Measurements from ENCODE around the gene AFTPH. TPM values are rescaled to one million over a fixed set of nuclear protein-coding genes. Genes with fewer than 3 reads are reported as not detected.

AFTPH gene
- total RNA-seq, 2 experiments from 2014 or later: 25.3 to 27.3 TPM

- intact Hi-C loops (cut with micrococcal nuclease): no loop called here
- Mint-ChIP-seq H3K36me3 (ENCODE audit: low read depth) (no peaks in the 10 kb centered on the region), H3K4me3 (no peak overlapping the region), H3K27me3 (ENCODE audit: low read depth) (no peaks in the 10 kb centered on the region), H3K27ac (no peak overlapping the region), H3K9me3 (no peaks in the 10 kb centered on the region), H3K4me1 (ENCODE audit: low read depth) (no peaks in the 10 kb centered on the region)
- no peak for DNase-seq
- CTCF ChIA-PET: interaction anchor here (1.7 to 3.5 kb wide), 2 partner anchors 15 to 16 kb away, joined by 4 to 15 read pairs; no protein-coding TSS in a partner anchor
These were observed 21.3 kb upstream of the AFTPH start for GRCh38 chr2:64502860-64503259.

GRCh38 chr2:64504774-64505720 is 19.1 kb upstream of the AFTPH start:
- Mint-ChIP-seq H3K27me3 (ENCODE audit: low read depth) (no peaks in the 10 kb centered on the region), H3K4me1 (ENCODE audit: low read depth) (no peaks in the 10 kb centered on the region), H3K4me3 (no peak overlapping the region), H3K27ac (no peak overlapping the region), H3K9me3 (no peaks in the 10 kb centered on the region), H3K36me3 (ENCODE audit: low read depth) (no peaks in the 10 kb centered on the region)
- intact Hi-C loops (cut with micrococcal nuclease): no loop called here
- CTCF ChIA-PET: interaction anchor here (1.8 to 3.5 kb wide), 2 partner anchors 17 kb away, joined by 8 to 15 read pairs; no protein-coding TSS in a partner anchor
- no peak for DNase-seq

GRCh38 chr2:64506686-64507085 is 17.4 kb upstream of the AFTPH start:
- no peaks in the 10 kb centered on the region for H3K36me3 Mint-ChIP-seq (ENCODE audit: low read depth)
- no peaks in the 10 kb centered on the region for H3K9me3 Mint-ChIP-seq
- no peak overlapping the region for H3K4me3 Mint-ChIP-seq
- no peaks in the 10 kb centered on the region for H3K27me3 Mint-ChIP-seq (ENCODE audit: low read depth)
- intact Hi-C loops (cut with micrococcal nuclease): no loop called here
- H3K4me1 Mint-ChIP-seq (ENCODE audit: low read depth): no peaks in the 10 kb centered on the region
- no peak overlapping the region for H3K27ac Mint-ChIP-seq
- CTCF ChIA-PET: interaction anchor here (0.6 to 1.8 kb wide), 2 partner anchors 19 to 444 kb away, joined by 4 to 8 read pairs; no protein-coding TSS in a partner anchor
- no peak for DNase-seq

- Mint-ChIP-seq H3K4me1 (ENCODE audit: low read depth) (no peaks in the 10 kb centered on the region), H3K27ac (no peak overlapping the region), H3K4me3 (no peak overlapping the region), H3K36me3 (ENCODE audit: low read depth) (no peaks in the 10 kb centered on the region), H3K27me3 (ENCODE audit: low read depth) (no peaks in the 10 kb centered on the region), H3K9me3 (no peaks in the 10 kb centered on the region)
- CTCF ChIA-PET: interaction anchor here (0.6 to 1.8 kb wide), 5 partner anchors 9 to 359 kb away, joined by 3 to 8 read pairs (median 5); no protein-coding TSS in a partner anchor
- no peak for DNase-seq
- intact Hi-C loops (cut with micrococcal nuclease): no loop called here
These were observed 10.1 kb upstream of the AFTPH start for GRCh38 chr2:64514008-64514407.

GRCh38 chr2:64515086-64515485 is 9.0 kb upstream of the AFTPH start:
- no peaks in the 10 kb centered on the region for H3K9me3 Mint-ChIP-seq
- no peaks in the 10 kb centered on the region for H3K36me3 Mint-ChIP-seq (ENCODE audit: low read depth)
- H3K4me1 Mint-ChIP-seq (ENCODE audit: low read depth): no peaks in the 10 kb centered on the region
- H3K27ac Mint-ChIP-seq: no peak overlapping the region
- CTCF ChIA-PET: interaction anchor here (0.6 to 1.8 kb wide), 2 partner anchors 27 to 72 kb away, joined by 4 to 7 read pairs; no protein-coding TSS in a partner anchor
- H3K27me3 Mint-ChIP-seq (ENCODE audit: low read depth): no peaks in the 10 kb centered on the region
- intact Hi-C loops (cut with micrococcal nuclease): no loop called here
- no peak overlapping the region for H3K4me3 Mint-ChIP-seq
- DNase-seq: no peak

GRCh38 chr2:64516651-64517510 is 7.2 kb upstream of the AFTPH start:
- Mint-ChIP-seq H3K27ac (no peak overlapping the region), H3K27me3 (ENCODE audit: low read depth) (no peaks in the 10 kb centered on the region), H3K4me1 (ENCODE audit: low read depth) (no peaks in the 10 kb centered on the region), H3K4me3 (no peak overlapping the region), H3K9me3 (no peaks in the 10 kb centered on the region), H3K36me3 (ENCODE audit: low read depth) (no peaks in the 10 kb centered on the region)
- CTCF ChIA-PET: interaction anchor here (0.9 to 1.0 kb wide), 2 partner anchors 29 to 186 kb away, joined by 3 read pairs; no protein-coding TSS in a partner anchor
- intact Hi-C loops (cut with micrococcal nuclease): no loop called here
- no peak for DNase-seq

GRCh38 chr2:64517511-64517884 is 6.6 kb upstream of the AFTPH start:
- Mint-ChIP-seq H3K4me1 (ENCODE audit: low read depth) (no peaks in the 10 kb centered on the region), H3K27ac (no peak overlapping the region), H3K27me3 (ENCODE audit: low read depth) (no peaks in the 10 kb centered on the region), H3K9me3 (no peaks in the 10 kb centered on the region), H3K36me3 (ENCODE audit: low read depth) (no peaks in the 10 kb centered on the region), H3K4me3 (no peak overlapping the region)
- intact Hi-C loops (cut with micrococcal nuclease): no loop called here
- CTCF ChIA-PET: no interaction called here
- no peak for DNase-seq

- Mint-ChIP-seq H3K36me3 (ENCODE audit: low read depth) (peaks cover 1% of the 10 kb centered on the region), H3K27me3 (ENCODE audit: low read depth) (no peaks in the 10 kb centered on the region), H3K4me3 (peak overlapping the region; percentile 99), H3K9me3 (no peaks in the 10 kb centered on the region), H3K27ac (peak overlapping the region; percentile 94), H3K4me1 (ENCODE audit: low read depth) (peaks cover 18% of the 10 kb centered on the region)
- intact Hi-C loops (cut with micrococcal nuclease): loop anchor here (1.0 to 2.0 kb wide), 6 partner anchors 39 to 390 kb away; no protein-coding TSS in a partner anchor
- DNase-seq: peak; percentile 87
- CTCF ChIA-PET: interaction anchor here (0.6 to 4.1 kb wide), 44 partner anchors 9 to 648 kb away, joined by 3 to 104 read pairs (median 4); no protein-coding TSS in a partner anchor
These were observed 1.2 kb upstream of the AFTPH start for GRCh38 chr2:64522843-64523428.

- peak; percentile 62 for DNase-seq
- no peaks in the 10 kb centered on the region for H3K27me3 Mint-ChIP-seq (ENCODE audit: low read depth)
- intact Hi-C loops (cut with micrococcal nuclease): loop anchor here (1.0 to 2.0 kb wide), 15 partner anchors 83 to 936 kb away; partner anchors contain the start of genes ACTR2, MDH1, PELI1 and RAB1A
- H3K36me3 Mint-ChIP-seq (ENCODE audit: low read depth): peaks cover 1% of the 10 kb centered on the region
- CTCF ChIA-PET: interaction anchor here (0.9 to 4.1 kb wide), 12 partner anchors 29 to 339 kb away, joined by 4 to 104 read pairs (median 8); no protein-coding TSS in a partner anchor
- peak overlapping the region; percentile 100 for H3K27ac Mint-ChIP-seq
- no peaks in the 10 kb centered on the region for H3K9me3 Mint-ChIP-seq
- H3K4me3 Mint-ChIP-seq: peak overlapping the region; percentile 99
- H3K4me1 Mint-ChIP-seq (ENCODE audit: low read depth): peaks cover 30% of the 10 kb centered on the region
These were observed 632 bp downstream of the AFTPH start for GRCh38 chr2:64524604-64525316.

- Mint-ChIP-seq H3K4me3 (peak overlapping the region; percentile 99), H3K4me1 (ENCODE audit: low read depth) (peaks cover 32% of the 10 kb centered on the region), H3K27me3 (ENCODE audit: low read depth) (no peaks in the 10 kb centered on the region), H3K27ac (peak overlapping the region; percentile 100), H3K36me3 (ENCODE audit: low read depth) (peaks cover 1% of the 10 kb centered on the region), H3K9me3 (no peaks in the 10 kb centered on the region)
- DNase-seq: peak; percentile 72
- CTCF ChIA-PET: interaction anchor here (0.9 to 4.1 kb wide), 5 partner anchors 29 to 195 kb away, joined by 5 to 104 read pairs (median 6); no protein-coding TSS in a partner anchor
- intact Hi-C loops (cut with micrococcal nuclease): loop anchor here (1.0 to 2.0 kb wide), 5 partner anchors 128 to 906 kb away; partner anchors contain the start of genes ACTR2, PELI1 and SERTAD2
These were observed 1.1 kb downstream of the AFTPH start for GRCh38 chr2:64525317-64525613.

GRCh38 chr2:64526034-64526433 is 1.9 kb downstream of the AFTPH start:
- no peak for DNase-seq
- Mint-ChIP-seq H3K36me3 (ENCODE audit: low read depth) (peaks cover 1% of the 10 kb centered on the region), H3K4me1 (ENCODE audit: low read depth) (peaks cover 39% of the 10 kb centered on the region), H3K9me3 (no peaks in the 10 kb centered on the region), H3K4me3 (peak overlapping the region; percentile 99), H3K27ac (peak overlapping the region; percentile 100), H3K27me3 (ENCODE audit: low read depth) (no peaks in the 10 kb centered on the region)
- CTCF ChIA-PET: interaction anchor here (0.8 to 4.1 kb wide), 5 partner anchors 28 to 335 kb away, joined by 3 to 19 read pairs (median 5); no protein-coding TSS in a partner anchor
- intact Hi-C loops (cut with micrococcal nuclease): no loop called here
